GM23248 (cell line): Measurements from ENCODE around the gene SMIM28. TPM values are rescaled to one million over a fixed set of nuclear protein-coding genes. Genes with fewer than 3 reads are reported as not detected.
A peak's percentile ranks its signal among the peaks of the same experiment; 100 is the strongest.

Source experiments
- DNase-seq: peaks from one replicate; pipeline ENCODE4 v3.0.0-alpha.2; 2015
- H2AFZ ChIP-seq: fragments of 200-600 bp; sonication (generic); 2 replicates; pipeline ENCODE4 v1.6.1; 2016; ENCODE audit warnings: antibody characterized with exemption
- H3F3A ChIP-seq: fragments of 200-600 bp; sonication (generic); 2 replicates; pipeline ENCODE4 v1.6.1; 2016; ENCODE audit warnings: mild to moderate bottlenecking, antibody characterized with exemption, mixed run types; ENCODE audit not compliant: insufficient read depth
- H3K27ac ChIP-seq: fragments of 200-600 bp; sonication (generic); 2 replicates; pipeline ENCODE4 v1.5.1; 2016; ENCODE audit warnings: mild to moderate bottlenecking
- H3K27me3 ChIP-seq: fragments of 200-600 bp; sonication (generic); replicated peaks from 2 replicates; pipeline ENCODE4 v1.6.1; 2016; ENCODE audit warnings: mild to moderate bottlenecking; ENCODE audit not compliant: insufficient read depth
- H3K36me3 ChIP-seq: fragments of 200-600 bp; sonication (generic); 2 replicates; pipeline ENCODE4 v1.6.1; 2016; ENCODE audit warnings: low read depth, mild to moderate bottlenecking
- H3K4me1 ChIP-seq: fragments of 200-600 bp; sonication (generic); 2 replicates; pipeline ENCODE4 v1.6.1; 2016; ENCODE audit warnings: mild to moderate bottlenecking; ENCODE audit not compliant: insufficient read depth
- H3K4me2 ChIP-seq: fragments of 200-600 bp; sonication (generic); one replicate; pipeline ENCODE4 v1.6.1; 2016; ENCODE audit warnings: mild to moderate bottlenecking; ENCODE audit not compliant: unreplicated experiment
- H3K4me3 ChIP-seq: fragments of 200-600 bp; sonication (generic); 2 replicates; pipeline ENCODE4 v1.5.1; 2016; ENCODE audit warnings: mild to moderate bottlenecking
- H3K79me2 ChIP-seq: fragments of 200-600 bp; sonication (generic); 2 replicates; pipeline ENCODE4 v1.6.1; 2016; ENCODE audit warnings: mild to moderate bottlenecking; ENCODE audit not compliant: insufficient read depth
- H3K9ac ChIP-seq: fragments of 200-600 bp; sonication (generic); 2 replicates; pipeline ENCODE4 v1.6.1; 2016; ENCODE audit warnings: mild to moderate bottlenecking
- H3K9me2 ChIP-seq: fragments of 200-600 bp; sonication (generic); 2 replicates; pipeline ENCODE4 v1.6.1; 2016; ENCODE audit warnings: mixed run types, mild to moderate bottlenecking, moderate library complexity; ENCODE audit not compliant: insufficient read depth
- H3K9me3 ChIP-seq: fragments of 200-600 bp; sonication (generic); one replicate; pipeline ENCODE4 v1.6.1; 2017; ENCODE audit warnings: low read depth
- H4K20me1 ChIP-seq: fragments of 200-600 bp; sonication (generic); 2 replicates; pipeline ENCODE4 v1.6.0; 2016; ENCODE audit not compliant: insufficient read depth
- EZH2 ChIP-seq: fragments of 200-600 bp; sonication (generic); IDR thresholded peaks from 2 replicates; pipeline ENCODE4 v1.6.1; 2018; ENCODE audit warnings: antibody characterized with exemption, mild to moderate bottlenecking; ENCODE audit not compliant: insufficient read depth, poor library complexity, severe bottlenecking
- EZH2phosphoT487 ChIP-seq: fragments of 200-600 bp; sonication (generic); IDR thresholded peaks from 2 replicates; pipeline ENCODE4 v1.6.1; 2018; ENCODE audit warnings: antibody characterized with exemption, moderate library complexity, mild to moderate bottlenecking, low read depth; ENCODE audit not compliant: insufficient read depth
- WGBS, 2 experiments: methylation state at CpG; one replicate each; pipeline ENCODE4 v1.1.6; 2015 to 2017; ENCODE audit warnings: low lambda C conversion rate in 2 of 2, low coverage in 1 of 2; ENCODE audit errors: missing lambda C conversion rate in 2 of 2; 5-methylcytosine and 5-hydroxymethylcytosine counted together
- in situ Hi-C: fragments of 300-500 bp; cut with MboI; formaldehyde crosslinking; loops from 2 replicates; pipeline ENCODE4 v1.15.0; 2020
- polyA plus RNA-seq: library from polyadenylated mRNA; unstranded; fragments of >200 nt; fragmentation: Nextera tagmentation; extraction: Ambion mirVana; gene quantifications from 2 replicates; pipeline ENCODE4 v1.2.1, GENCODE V29; 2016
- total RNA-seq: library from RNA; depleted of rRNA; stranded (reverse); fragments of >200 nt; shearing (Covaris generic); gene quantifications from 2 replicates; pipeline ENCODE4 v1.2.3, GENCODE V29; 2014

SMIM28 gene
- total and polyA plus RNA-seq, 2 experiments from 2014 or later = not detected

DNA sequence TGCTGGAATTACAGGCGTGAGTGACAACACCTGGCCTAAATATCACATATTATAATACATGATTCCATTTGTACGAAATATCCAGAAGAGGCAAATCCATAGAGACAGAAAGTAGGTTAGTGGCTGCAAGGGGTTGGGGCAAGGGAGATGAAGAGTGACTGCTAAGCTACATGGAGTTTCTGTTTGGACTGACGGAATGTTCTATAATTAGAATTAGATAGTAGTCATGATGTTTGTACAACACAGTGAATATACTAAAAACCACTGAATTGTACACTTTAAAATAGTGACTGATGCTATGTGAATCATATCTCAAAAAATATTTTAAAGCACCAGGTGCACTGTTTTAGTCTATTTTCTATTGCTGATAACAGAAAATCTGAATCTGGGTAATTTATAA, 22.6 kb downstream of the SMIM28 start:
- Histone ChIP-seq H3K9ac (no peak overlapping the region), H3K4me1 (0 out of 2 replicates have a peak, but pooled peaks cover 3% of the 10 kb centered on the region), H3K4me2 (no peak overlapping the region), H3F3A (no peaks in the 10 kb centered on the region), H4K20me1 (no peaks in the 10 kb centered on the region), H3K9me2 (no peaks in the 10 kb centered on the region), H2AFZ (no peak overlapping the region), H3K79me2 (no peaks in the 10 kb centered on the region), H3K36me3 (no peaks in the 10 kb centered on the region), H3K9me3 (no peaks in the 10 kb centered on the region), H3K4me3 (no peak overlapping the region), H3K27ac (no peak overlapping the region), H3K27me3 (no peaks in the 10 kb centered on the region)
- TF ChIP-seq EZH2 = no peak
- TF ChIP-seq EZH2phosphoT487 = no peak
- DNase-seq = no peak
- WGBS, 2 experiments = 83 to 86% methylated on average over 3 of the region's 3 CpGs
- in situ Hi-C loops = loop anchor here (10.0 kb wide), 1 partner anchor 286 kb away; no protein-coding TSS in a partner anchor

DNA sequence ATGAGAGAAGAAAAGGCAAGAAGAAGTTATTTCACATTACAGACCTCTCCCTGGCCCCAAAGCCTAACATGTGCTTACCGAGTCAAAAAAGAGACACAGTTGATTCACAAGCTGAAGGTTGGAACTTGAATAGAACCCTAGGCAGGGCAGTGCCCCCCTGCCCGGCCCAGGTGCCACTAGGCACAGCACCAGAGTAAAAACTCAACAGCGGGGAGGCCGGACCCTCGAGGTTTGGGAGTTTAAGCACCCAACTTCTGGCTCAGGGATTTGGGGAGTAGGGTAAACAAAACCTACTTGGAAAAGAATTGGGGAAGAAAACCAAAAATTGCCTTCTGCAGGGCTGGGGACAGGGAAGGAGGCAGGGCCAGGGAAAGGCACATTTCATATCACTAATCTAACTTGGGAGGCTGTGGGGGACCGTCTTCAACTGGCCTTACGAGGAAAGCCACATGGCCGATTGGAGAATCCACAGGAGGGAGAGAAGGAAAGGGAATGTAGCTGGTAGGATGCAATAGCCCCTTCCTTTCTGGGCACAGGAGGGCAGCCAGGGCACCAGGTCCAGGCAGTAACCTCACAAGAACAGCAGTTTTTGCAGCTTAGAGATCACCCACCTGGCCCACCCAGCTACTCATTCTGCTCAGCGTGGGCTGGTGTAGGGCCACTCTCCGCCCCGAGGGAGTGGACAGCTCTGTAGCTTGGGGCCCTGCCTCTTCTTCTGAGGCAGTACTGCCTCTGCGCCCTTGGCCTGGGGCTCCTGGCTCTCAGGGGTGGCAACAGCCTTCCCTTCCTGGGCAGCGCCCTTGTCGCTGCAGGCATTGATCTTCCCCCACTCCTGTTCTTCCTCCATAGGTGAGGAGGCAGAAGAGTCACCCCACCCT, 24.5 kb downstream of the SMIM28 start:
- in situ Hi-C loops = loop anchor here (10.0 kb wide), 1 partner anchor 287 kb away; no protein-coding TSS in a partner anchor
- Histone ChIP-seq H3K79me2 (no peaks in the 10 kb centered on the region), H3K27me3 (no peaks in the 10 kb centered on the region), H2AFZ (no peak overlapping the region), H3K27ac (no peak overlapping the region), H3K9ac (no peak overlapping the region), H3K4me3 (no peak overlapping the region), H3F3A (no peaks in the 10 kb centered on the region), H3K4me2 (no peak overlapping the region), H3K36me3 (peaks cover 8% of the 10 kb centered on the region; the same call in 1 of the 2 replicates), H3K9me2 (no peaks in the 10 kb centered on the region), H3K9me3 (no peaks in the 10 kb centered on the region), H4K20me1 (no peaks in the 10 kb centered on the region), H3K4me1 (0 out of 2 replicates have a peak, but pooled peaks cover 3% of the 10 kb centered on the region)
- WGBS, 2 experiments = 94 to 95% methylated on average over 13 to 14 of the region's 14 CpGs
- TF ChIP-seq EZH2 (no peak), EZH2phosphoT487 (no peak)
- DNase-seq = no peak

DNA sequence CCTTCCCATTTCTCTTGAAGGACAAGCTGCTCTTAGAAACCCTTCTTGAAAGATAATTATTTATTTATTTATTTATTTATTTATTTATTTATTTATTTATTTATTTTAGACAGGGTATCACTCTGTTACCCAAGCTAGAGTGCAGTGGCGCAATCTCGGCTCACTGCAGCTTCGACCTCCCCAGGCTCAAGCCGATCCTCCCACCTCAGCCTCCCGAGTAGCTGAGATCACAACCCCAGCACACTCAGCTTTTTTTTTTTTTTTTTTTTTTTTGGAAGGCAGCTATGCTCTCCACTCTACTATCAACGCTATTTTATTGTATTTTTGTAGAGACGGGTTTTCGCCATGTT, 25.1 kb downstream of the SMIM28 start:
- no peaks in the 10 kb centered on the region for H3K9me3 ChIP-seq
- H3F3A ChIP-seq = no peaks in the 10 kb centered on the region
- H4K20me1 ChIP-seq = no peaks in the 10 kb centered on the region
- no peaks in the 10 kb centered on the region for H3K27me3 ChIP-seq
- H2AFZ ChIP-seq = peak overlapping the region; percentile 96
- 85 to 87% methylated on average over 8 of the region's 8 CpGs for WGBS, 2 experiments
- no peak overlapping the region for H3K27ac ChIP-seq
- H3K79me2 ChIP-seq = no peaks in the 10 kb centered on the region
- no peaks in the 10 kb centered on the region for H3K9me2 ChIP-seq
- peaks cover 8% of the 10 kb centered on the region; the same call in 1 of the 2 replicates for H3K36me3 ChIP-seq
- TF ChIP-seq EZH2 (no peak), EZH2phosphoT487 (no peak)
- 0 out of 2 replicates have a peak, but pooled peaks cover 3% of the 10 kb centered on the region for H3K4me1 ChIP-seq
- DNase-seq = no peak
- H3K9ac ChIP-seq = peak overlapping the region; percentile 82
- in situ Hi-C loops = loop anchor here (10.0 kb wide), 1 partner anchor 288 kb away; no protein-coding TSS in a partner anchor
- peak overlapping the region; percentile 90 for H3K4me3 ChIP-seq
- H3K4me2 ChIP-seq = peak overlapping the region; percentile 92

DNA sequence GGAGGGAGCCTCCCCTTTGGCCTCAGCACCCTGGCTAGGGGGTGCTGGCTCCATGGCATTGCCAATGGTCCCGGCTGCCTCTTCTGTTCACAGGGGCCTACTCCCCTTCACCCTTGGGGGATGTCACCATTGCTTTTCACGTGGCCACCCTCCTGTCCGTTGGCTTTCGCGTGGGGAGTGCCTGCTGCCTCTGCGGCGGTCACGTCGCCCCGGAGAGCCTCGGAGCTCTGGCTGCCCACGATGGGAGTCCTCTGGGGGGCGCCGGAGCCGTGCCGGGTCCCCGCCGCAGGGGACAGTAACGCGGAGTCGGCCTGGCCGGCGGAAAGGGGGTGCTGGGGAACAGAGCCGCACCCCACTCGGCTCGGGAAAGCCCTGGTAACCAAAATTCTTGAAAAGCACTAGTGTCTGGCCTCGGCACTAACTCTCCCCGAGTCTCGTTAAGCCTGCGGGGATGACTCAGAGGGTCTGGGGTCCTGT, 25.7 kb downstream of the SMIM28 start:
- H3F3A ChIP-seq = no peaks in the 10 kb centered on the region
- H3K4me1 ChIP-seq = 0 out of 2 replicates have a peak, but pooled peaks cover 3% of the 10 kb centered on the region
- WGBS, 2 experiments = 2% methylated on average over 30 of the region's 30 CpGs
- no peaks in the 10 kb centered on the region for H3K9me2 ChIP-seq
- no peaks in the 10 kb centered on the region for H3K79me2 ChIP-seq
- no peaks in the 10 kb centered on the region for H3K27me3 ChIP-seq
- peak; percentile 43 for DNase-seq
- in situ Hi-C loops = loop anchor here (10.0 kb wide), 1 partner anchor 289 kb away; no protein-coding TSS in a partner anchor
- peak overlapping the region; percentile 96 for H2AFZ ChIP-seq
- peak overlapping the region; percentile 90 for H3K4me3 ChIP-seq
- H3K4me2 ChIP-seq = peak overlapping the region; percentile 92
- TF ChIP-seq EZH2 = no peak
- no peak for TF ChIP-seq EZH2phosphoT487
- H3K27ac ChIP-seq = no peak overlapping the region
- H3K36me3 ChIP-seq = peaks cover 8% of the 10 kb centered on the region; the same call in 1 of the 2 replicates
- peak overlapping the region; percentile 82 for H3K9ac ChIP-seq
- H4K20me1 ChIP-seq = no peaks in the 10 kb centered on the region
- no peaks in the 10 kb centered on the region for H3K9me3 ChIP-seq
